HG02642 (cell line): ENCODE results near the gene KATNB1.
"Not testable (repeated sequence)": the region's sequence is repeated elsewhere in the genome, so short reads cannot be mapped to it uniquely, and the experiment has no call there.

ENCODE experiments used
- ATAC-seq: cut with Tn5 transposase; IDR thresholded peaks from one replicate; pipeline ENCODE4 v1.9.1; 2021; ENCODE audit warnings: mild to moderate bottlenecking; ENCODE audit not compliant: unreplicated experiment, poor library complexity

KATNB1 gene

DNA sequence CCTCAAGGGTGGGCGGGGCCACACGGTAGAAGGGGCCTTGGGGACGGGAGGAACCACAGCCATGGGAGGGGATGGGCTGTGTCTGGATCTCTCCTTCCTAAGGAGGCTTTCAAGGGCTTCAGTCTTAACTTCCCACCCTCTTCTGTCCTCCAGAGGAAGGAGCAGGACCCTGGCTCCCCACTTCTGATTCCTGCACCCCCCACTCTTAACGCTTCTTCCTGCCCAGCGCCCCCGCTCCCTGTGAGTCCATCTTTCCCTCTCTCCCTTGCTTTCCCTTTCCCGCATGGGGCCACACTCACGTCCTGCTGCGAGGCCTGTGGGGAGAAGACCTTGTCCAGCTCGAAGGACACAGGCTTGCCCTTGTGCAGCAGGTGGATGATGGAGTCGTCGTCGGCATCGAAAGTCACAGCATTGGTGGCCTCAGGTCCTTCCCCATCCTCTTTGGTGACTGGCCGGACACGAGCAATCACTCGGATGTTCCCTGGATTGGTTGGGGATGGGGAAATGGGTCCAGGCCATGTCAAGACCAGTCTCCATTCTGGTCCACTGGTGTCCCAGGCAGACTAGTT, 29.7 kb downstream of the KATNB1 start:
- no peak for ATAC-seq

DNA sequence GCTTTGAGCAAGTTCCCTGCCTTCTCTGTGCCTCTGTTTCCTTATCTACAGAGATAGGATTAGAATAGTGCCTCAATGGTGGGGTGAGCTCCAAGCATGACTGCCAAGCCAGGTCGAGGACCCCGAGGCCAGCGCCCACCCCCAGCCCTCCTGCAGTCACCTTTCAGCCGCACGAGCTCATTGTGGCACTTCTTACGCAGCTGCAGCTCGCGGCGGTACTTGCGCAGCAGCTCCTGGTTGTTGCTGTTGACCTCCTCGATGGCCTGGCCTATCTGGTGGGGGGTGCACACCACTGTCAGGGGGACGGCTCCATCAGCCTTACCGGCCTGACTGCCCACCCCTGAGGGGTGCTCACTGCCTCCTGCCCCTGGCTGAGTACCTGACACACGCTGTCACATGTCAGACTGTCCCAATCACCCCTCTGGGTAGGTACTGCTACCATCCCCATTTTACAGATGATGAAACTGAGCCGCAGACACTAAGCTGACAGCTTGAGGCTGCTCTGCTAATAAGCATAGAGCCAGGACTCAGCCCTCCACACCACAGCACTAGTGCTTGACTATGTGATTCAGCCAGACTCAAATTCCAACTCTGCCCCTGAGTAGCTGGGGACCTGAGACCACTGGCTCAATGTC, 31.3 kb downstream of the KATNB1 start:
- ATAC-seq, result no peak

DNA sequence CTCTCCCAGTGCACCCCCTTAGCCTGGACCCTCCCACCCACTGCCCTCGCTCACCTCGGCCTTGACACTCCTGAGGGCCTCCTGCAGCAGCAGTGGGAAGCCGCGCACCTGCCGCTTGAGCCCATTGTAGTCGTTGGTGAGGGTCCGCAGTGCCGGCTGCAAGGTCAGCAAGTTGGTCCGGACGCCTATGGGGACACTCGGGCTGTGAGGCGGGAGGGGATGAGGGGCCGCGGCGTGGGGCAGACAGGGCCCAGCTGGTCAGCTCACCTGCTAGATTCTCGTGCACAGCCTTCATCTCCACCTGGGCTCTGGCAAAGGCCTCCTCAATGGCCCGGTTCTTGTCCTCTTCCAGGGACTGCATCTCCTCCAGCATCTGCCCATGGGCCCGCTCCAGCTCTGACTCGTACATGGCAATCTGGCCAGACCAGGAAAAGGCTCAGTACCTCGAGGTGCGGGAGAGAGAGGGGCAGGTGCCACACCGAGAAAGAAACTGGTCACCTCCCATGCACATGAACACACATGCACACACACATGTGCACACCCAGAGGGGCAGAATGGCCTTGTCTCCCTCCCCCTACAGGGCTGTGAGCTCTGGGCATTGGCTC, 34.1 kb downstream of the KATNB1 start:
- ATAC-seq, result no peak

DNA sequence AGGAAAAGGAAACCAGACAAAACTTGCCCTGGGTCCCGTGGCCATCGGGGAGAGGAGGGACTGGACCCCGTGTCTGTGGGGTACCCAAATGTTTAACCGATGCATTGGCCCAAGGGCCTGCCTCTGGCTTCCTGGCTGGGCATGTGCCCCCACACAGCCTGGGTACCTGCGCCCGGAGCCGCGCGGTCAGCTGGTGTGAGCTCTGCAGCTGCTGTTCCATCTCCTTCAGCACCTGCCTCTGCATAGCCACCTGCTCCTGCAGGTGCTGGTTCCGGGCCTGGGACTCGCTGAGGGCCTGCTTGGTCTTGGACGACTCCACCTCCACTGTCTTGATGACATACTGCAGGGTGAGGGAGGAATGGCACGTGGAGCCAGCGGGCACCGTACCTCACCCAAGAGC, 34.8 kb downstream of the KATNB1 start:
- no peak for ATAC-seq

DNA sequence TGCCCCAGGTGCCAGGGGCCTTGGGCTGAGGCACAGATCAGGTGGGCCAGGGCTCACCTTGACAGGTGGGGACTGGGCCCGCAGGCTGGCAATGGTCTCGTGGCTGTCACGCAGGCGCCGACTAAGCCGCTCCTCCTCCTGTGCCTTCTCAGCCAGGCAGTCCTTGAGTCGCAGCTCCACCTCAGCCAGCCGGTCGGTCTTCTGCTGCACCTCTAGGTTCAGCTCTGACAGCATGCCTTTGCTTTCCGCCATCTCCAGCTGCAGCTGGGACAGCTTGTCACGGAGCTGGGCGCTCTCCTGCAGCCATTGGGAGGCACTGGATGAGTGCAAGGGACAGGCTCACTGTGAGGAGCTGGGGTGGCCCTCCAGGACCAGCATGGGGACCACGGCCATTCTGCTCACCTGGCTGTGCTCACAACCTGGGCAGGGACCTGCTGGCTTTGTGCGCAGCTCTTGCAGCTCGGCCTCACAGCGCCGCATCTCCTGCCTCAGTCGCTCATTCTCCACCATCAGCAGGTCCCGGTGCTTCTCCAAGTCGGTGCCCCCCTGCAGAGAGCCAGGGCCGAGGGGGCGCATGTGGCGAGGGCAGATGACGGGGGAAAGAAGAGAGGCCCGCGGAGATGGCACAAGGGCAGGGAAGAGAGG, 35.7 kb downstream of the KATNB1 start:
- no peak for ATAC-seq

DNA sequence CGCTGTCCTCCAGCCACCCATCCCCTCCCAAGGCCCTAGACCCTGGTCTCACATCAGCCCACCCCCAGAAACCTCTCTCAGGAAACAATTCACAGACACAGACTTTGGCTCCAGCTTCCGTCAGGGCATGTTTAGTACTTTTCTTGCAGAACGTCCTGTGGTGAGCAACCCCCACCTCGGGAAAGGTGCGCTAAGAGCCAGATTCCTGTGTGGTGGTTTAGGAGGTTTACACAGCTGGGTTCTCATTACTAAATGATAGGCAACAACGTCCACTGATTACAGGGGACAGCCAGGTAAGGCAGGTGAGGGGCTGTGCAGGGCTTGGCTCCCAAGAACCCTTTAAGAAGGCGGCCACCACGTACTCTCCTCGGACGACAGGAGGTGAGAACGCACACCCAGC, 37.4 kb downstream of the KATNB1 start:
- no peak for ATAC-seq

DNA sequence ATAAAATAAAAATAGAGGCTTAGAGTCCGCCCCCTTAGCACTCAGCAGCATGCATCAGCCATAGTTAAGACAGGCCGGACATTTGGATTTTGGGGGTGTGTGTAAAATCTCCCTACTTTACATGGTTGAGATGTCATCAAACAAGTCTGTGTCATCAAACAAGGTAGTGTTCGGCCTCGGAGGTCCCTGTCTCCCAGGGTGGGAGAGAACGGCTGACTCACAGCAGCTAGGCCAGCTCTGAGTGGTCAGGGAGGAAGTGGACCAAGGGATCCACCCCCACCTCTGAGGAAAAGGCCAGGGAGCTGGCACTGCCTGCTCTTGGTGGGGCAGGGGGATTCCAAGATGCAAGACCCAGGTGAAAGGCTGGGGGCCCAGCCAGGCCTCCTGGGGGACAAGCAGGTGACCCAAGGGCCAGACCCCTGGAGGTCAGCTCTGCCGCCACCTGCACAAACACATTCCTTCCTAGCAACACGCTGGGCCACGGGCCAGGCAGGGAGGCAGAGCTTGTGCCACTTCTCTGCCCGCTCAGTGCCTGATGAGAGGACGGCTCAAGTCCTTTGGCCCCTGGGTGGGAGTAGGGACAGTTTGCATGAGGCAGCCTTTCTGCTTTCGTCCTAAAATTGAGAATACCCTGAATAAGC, 38.2 kb downstream of the KATNB1 start:
- ATAC-seq, result no peak

DNA sequence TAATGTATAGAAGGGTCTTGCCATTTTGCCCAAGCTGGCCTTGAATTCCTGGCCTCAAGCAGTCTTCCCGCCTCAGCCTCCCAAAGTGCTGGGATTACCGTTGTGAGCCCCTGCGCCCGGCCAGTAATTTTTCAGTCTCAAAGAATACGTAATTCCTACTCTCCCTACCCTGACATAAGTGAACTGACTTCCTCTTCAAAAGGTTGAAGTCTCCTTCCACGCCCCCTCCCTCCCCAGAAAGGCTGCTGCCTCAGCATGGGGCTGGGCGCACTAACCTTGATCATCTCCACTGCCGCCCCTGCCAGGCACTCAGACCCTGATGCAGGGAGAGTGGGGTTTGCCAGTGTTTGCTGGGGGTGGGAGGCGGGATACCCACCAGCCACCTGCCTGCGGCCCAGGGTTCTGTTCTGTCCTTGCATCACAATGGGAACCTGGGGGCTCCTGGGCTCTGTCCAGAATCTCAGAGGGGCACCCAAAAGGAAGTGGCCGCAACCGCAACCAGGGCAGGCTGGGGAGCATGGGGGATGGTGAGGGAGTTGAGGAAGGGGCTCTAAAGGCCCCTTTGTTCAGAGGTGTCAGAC, 39.2 kb downstream of the KATNB1 start:
- ATAC-seq, result no peak

DNA sequence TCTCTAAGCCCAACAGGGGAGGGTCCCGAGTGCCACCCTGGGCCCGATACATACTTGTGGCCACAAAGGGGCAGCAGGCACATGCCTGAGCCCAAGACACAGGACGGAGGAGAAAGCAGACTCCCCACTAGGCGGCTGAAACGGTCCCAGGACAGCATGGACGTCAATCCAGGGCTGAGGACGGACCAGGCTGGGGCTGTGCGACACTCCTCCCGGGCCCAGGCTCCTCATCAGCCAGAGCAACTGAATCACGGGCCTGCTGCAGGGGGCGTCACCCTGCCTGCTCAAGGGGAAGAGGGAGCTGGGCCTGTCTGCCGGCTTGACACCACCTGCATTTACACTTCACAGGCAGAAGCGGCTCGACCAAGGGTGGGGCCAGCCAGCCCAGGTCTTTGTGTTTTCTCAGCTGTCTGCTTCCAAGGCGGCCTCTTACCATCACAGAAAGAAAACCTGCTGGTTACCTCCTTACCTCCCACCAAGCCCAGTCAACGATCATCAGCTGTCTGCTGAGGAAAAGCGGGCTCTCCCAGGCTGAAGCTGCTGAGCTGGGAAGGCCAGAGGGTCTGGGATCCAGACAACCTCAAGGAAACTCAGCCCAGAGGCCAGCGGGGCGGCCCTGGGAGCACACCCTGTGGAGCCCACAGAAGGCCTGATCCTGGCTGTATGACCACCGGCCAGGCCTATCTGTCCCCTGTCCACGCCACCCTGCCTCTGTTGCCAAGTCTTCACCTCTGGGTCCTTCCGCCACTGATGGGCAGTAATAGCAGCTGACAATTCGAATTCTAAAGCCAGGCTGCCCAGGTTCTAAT, 40.3 kb downstream of the KATNB1 start:
- ATAC-seq, result no peak

DNA sequence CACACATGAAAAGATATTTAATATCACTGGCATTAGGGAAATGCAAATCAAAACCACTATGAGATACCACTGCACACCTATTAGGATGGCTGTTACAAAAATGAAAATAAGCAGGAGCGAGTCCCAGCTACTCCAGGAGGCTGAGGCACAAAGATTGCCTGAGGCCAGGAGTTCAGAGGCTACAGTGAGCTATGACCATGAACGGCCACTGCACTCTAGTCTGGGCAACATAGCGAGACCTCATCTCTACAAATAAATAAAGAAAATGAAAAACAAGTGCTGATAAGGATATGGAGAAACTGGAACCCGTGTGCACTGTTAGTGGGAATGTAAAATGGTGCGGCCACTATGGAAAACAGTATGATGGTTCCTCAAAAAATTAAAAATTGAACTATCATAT, 43.1 kb downstream of the KATNB1 start:
- ATAC-seq, result no peak

DNA sequence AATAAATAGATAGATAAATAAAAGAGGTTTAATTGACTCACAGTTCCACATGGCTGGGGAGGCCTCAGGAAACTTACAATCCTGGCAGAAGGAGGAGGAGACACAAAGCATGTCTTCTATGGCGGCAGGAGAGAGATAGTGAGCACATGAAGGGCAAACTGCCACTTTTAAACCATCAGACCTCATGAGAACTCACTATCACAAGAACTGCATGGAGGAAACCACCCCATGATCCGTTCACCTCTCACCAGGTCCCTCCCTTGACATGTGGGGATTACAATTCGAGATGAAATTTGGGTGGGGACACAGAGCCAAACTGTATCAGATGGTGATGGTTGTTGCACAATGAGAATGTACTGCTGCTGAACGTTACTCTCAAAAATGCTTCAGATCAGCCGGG, 44.3 kb downstream of the KATNB1 start:
- not testable (repeated sequence) for ATAC-seq

DNA sequence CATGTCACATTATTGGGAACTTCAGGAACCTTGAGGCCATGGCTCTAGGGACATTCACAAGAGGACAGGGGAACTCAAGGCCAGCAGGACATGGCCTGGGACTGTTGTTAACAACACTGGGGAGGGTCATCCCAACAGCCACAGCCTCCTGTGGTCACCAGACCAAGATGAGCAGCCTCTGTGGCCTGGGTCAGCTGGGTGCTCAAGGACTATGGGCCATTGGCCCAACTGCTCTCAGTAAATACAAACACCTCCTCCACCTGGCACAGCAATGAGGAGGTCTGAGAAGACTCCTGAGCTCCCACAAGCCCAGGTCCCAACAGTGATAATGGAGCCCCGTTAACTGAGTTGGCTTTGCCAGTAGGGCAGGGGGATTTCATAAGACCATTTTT, 45.8 kb downstream of the KATNB1 start:
- ATAC-seq, result no peak

DNA sequence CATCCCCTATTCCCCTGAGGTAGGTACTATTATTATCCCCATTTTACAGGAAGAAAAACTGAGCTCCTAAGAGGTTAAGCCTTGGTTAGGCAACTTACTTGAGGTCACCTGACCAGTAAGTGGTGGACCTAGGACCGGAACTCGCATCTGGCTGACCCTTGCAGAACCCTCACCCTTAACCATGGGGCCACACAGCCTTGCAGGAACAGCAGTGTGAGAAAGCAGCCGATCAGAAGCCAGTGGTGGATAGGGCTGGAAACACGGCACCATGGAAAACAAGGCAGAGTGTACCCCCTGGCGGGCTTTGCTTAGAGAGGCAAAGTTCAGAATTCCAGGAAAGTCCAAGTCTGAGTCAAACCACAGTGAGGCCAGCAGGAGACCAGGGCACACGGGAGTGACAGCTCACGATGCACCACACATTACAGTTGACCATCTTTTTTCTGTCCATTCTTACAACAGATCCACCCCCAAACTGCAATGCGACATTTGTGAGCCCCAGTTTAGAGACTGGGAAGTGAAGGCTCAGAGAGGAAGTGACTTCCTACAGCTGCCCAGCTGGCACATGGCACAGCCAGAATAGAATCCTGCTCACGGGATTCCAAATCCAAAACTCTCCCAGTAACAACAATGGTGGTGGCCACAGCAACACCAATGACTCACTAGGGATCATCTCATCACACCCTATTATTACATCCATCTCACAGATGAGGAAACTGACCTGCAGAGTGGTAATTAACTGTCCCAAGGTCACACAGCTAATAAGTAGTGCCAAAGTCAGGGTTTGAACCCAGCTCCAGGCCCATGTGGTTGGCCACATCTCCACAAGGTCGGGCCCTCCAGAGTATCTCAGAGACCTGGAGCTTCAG, 46.4 kb downstream of the KATNB1 start:
- no peak for ATAC-seq

DNA sequence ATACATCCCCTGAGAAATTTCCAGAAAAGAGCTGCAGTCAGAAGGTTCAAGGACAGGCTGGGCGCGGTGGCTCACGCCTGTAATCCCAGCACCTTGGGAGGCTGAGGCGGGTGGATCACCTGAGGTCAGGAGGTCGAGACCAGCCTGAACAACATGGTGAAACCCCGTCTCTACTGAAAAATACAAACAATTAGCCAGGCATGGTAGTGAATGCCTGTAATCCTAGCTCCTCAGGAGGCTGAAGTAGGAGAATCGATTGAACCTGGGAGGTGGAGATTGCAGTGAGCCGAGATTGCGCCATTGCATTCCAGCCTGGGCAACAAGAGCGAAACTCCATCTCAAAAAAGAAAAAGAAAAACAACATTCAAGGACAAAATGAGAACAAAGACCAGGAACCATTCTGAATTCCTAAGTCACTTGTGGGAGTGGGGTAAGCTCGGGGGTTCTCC, 47.1 kb downstream of the KATNB1 start:
- not testable (repeated sequence) for ATAC-seq

DNA sequence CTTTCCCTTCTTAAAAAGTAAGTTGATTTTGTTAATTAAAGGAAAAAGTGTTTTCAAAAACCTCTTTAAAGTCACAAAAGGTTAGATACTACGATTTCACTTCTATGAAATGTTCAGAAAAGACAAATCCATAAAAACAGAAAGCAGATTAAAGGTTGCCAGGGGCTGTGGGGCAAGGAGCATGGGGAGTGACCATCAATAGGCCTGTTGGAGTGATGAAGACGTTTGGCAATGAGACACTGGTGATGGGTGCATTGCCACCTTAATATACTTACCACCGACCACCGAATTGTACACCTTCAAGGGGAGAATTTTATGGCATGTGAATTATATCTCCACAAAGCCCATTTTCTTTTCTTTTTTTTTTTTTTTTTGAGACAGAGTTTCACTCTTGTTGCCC, 47.5 kb downstream of the KATNB1 start:
- no peak for ATAC-seq

DNA sequence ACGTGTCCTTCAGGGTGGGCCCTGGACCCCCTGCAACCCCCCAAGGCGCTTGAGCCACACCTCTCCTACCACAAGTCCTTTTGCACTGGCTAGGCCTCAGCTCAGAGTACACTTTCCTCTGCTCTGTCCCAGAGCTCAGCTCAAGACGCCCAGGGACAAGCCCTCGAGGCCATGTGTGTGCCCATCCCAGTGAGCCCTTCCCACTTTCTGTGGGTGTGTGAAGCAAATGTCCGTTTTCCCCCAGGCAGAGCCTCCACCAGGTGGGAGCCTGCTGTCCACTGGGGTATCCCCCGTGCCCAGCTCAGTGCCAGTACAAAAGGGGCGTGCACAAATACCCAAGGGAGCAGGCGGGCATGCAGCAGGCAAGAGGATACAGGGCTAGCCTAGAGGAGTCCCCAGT, 48.3 kb downstream of the KATNB1 start:
- ATAC-seq, result no peak

DNA sequence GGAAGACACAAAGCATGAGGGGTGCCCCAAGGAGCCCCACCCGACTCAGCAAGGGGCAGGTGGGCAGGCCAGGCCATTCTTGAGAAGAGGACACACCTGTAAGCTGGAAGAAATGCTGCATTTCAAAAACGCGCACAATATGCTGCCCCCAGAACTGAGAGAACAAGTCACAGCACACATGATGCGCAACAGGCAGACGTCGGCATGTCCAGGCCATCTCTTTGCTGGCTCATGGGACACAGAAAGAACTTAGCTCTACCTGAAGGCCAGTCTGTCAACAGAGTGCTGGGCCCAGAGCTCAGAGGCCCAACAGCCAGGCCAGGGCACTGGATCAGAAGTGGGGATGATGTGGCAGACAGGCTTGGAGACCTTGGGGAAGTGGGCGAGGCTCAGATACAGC, 48.8 kb downstream of the KATNB1 start:
- no peak for ATAC-seq

DNA sequence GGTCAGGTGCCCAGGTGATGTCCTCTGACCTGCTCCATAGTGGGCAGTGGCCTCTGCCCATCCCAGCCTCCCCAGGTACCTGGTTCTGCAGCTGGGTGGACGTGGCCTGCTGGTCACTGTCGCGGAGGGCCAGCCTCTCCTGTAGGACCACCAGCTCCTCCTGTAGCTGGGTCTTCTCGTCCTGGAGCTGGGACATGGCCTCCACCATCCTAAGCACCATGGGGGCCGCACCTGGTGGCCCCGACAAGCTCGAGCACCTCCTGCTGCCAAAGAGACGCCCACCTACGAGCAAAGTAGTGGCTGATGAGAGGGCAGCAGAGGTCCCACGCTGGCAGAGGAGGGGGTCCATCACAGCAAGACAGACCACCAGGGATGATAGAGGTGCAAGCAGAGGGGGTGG, 49.8 kb downstream of the KATNB1 start:
- ATAC-seq, result no peak

DNA sequence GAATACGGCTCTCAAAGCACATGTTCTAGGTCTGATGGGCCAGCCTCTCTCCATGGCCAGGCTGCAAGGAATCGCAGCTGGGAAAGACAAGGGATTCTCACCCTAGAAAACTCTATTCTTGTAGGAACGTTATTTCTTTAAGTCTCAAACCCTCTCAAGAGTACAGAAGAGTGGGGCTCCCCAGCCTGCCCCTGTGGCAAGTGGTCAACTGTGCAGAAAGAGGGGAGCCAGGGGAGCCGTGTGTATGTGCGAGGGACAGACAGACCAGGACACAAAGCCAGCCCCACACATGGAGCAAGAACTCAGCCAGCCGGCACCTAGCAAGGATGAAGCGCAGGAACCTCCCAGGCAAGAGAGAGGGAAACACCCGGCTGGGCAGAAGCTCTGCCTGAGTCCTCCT, 50.4 kb downstream of the KATNB1 start:
- no peak for ATAC-seq
